Measurements from ENCODE around the gene FAM9A.

Gene FAM9A

GRCh38 chrX:8801041-8801599 lies at the start of gene FAM9A:
Gene FAM9A (minus strand): TSS chrX:8801383. CDS start chrX:8800171, 1,212 bp downstream.
- no peak for DNase-seq

GRCh38 chrX:8850478-8850877 lies 49.3 kb upstream of the FAM9A start:
- DNase-seq = no peak

- DNase-seq = no peak
These were observed 48.8 kb upstream of the FAM9A start for GRCh38 chrX:8849945-8850344.

- DNase-seq = no peak
These were observed 48.3 kb upstream of the FAM9A start for GRCh38 chrX:8849458-8849857.

GRCh38 chrX:8848911-8849310 lies 47.7 kb upstream of the FAM9A start:
- DNase-seq = no peak

- no peak for DNase-seq
These were observed 47.3 kb upstream of the FAM9A start for GRCh38 chrX:8848441-8848840.

GRCh38 chrX:8847360-8847759 lies 46.2 kb upstream of the FAM9A start:
- no peak for DNase-seq

GRCh38 chrX:8846266-8846665 lies 45.1 kb upstream of the FAM9A start:
- no peak for DNase-seq

GRCh38 chrX:8845469-8845868 lies 44.3 kb upstream of the FAM9A start:
- no peak for DNase-seq

- DNase-seq = no peak
These were observed 43.9 kb upstream of the FAM9A start for GRCh38 chrX:8845060-8845459.

GRCh38 chrX:8844157-8844556 lies 43.0 kb upstream of the FAM9A start:
- DNase-seq = no peak

GRCh38 chrX:8841911-8842310 lies 40.7 kb upstream of the FAM9A start:
- no peak for DNase-seq

- no peak for DNase-seq
These were observed 33.2 kb upstream of the FAM9A start for GRCh38 chrX:8834392-8834791.

GRCh38 chrX:8832582-8833378 lies 31.6 kb upstream of the FAM9A start:
- DNase-seq = no peak

GRCh38 chrX:8823698-8824097 lies 22.5 kb upstream of the FAM9A start:
- no peak for DNase-seq

- DNase-seq = no peak
These were observed 20.8 kb upstream of the FAM9A start for GRCh38 chrX:8822002-8822401.

GRCh38 chrX:8820910-8821527 lies 19.8 kb upstream of the FAM9A start:
- no peak for DNase-seq

GRCh38 chrX:8815460-8816065 lies 14.4 kb upstream of the FAM9A start:
- peak; percentile 43 for DNase-seq

- no peak for DNase-seq
These were observed 11.9 kb upstream of the FAM9A start for GRCh38 chrX:8813036-8813435.

- no peak for DNase-seq
These were observed 10.4 kb upstream of the FAM9A start for GRCh38 chrX:8811611-8812010.

GRCh38 chrX:8808661-8809060 lies 7.5 kb upstream of the FAM9A start:
- no peak for DNase-seq

- DNase-seq = no peak
These were observed 4.8 kb upstream of the FAM9A start for GRCh38 chrX:8805974-8806373.

- DNase-seq = no peak
These were observed 3.9 kb upstream of the FAM9A start for GRCh38 chrX:8805046-8805445.

GRCh38 chrX:8803326-8803725 lies 2.1 kb upstream of the FAM9A start:
- DNase-seq = no peak
